NCI-H345 treated with DMSO at 0.1 percent for 48 hours (cell line): Measurements from ENCODE around the gene IKZF2.

Experiments used
- DNase-seq: peaks from one replicate; lab custom pipeline; 2025; ENCODE audit not compliant: unreplicated experiment; lab: John Stamatoyannopoulos, UW

Gene IKZF2

DNA sequence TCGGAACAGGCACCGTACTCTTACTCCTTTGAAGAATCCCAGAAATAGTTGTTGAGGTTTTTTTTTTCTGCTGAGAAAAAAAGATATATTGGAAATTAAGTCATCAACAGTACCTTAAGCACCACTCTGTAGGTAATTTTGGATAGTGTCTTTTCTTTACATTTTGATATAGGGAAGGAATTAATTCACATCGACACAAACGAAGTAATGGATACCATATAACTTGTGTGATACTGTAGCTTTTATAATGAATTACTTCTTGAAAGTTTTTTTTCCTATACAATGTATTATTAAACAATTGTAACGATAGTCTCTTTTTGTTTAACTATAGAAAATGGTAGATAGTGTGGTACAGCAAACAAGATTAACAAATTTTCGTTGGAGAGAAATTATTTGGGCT is 1.5 kb upstream of the IKZF2 start:
- no peak for DNase-seq

- peak; percentile 29 for DNase-seq
Observed at GRCh38 chr2:213152065-213152794, 818 bp upstream of the IKZF2 start.

- DNase-seq, result no peak
Observed at GRCh38 chr2:213150315-213151097, 906 bp downstream of the IKZF2 start.

GRCh38 chr2:213149949-213150314 is 1.5 kb downstream of the IKZF2 start:
- DNase-seq, result no peak

DNA sequence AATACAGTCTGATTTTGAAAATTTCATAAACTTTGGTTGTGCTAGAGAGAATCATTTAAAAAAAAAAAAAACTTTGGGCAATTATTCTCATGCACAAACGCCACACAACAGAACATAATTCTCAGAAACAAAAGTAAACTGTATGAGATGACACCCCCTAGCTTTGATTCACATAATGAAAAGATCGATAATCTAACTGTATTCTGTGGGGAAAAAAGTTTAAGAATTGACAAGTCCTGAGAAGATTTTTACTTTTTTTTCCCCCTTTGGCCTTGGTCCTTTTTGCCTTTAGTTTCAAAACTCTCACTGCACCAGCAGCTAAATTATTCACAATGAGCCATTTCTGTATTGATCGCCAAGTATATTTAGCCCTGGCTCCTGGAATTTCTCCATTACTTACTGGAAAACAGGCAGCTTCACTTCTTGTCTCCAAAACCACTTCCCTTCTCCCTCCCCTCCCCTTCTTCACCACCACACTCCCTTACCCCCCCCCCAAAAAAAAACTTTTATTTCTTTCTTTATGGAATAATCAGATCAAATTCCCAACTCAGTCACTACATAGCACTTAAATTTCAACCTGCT is 2.0 kb downstream of the IKZF2 start:
- no peak for DNase-seq

- DNase-seq, result no peak
Observed at GRCh38 chr2:213148572-213149261, 2.7 kb downstream of the IKZF2 start.

GRCh38 chr2:213147538-213147937 is 3.9 kb downstream of the IKZF2 start:
- no peak for DNase-seq

DNA sequence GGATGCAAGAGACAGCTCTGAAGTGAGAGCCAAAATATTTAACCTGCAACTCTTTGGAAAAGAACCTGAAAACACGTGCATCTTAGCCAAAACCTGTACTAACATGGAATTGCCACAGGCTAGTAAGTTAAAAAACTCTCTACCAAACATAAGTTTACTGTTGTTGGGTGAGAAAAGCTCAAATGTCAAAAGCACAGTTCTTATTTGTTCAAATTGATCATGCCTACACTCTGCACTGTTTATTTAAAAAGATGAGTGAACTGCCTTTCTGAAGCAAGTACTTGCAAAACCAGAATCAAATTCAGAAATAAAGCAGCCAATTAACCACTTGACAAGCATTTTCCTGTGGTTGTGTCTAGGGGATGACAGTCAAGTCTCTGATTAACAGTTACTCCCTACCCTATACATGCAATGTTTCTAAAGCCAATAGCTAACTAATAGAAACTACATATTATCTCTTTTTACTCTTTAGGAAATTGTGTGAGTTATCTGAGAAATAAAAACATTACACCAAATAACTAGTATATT is 5.6 kb downstream of the IKZF2 start:
- no peak for DNase-seq

DNA sequence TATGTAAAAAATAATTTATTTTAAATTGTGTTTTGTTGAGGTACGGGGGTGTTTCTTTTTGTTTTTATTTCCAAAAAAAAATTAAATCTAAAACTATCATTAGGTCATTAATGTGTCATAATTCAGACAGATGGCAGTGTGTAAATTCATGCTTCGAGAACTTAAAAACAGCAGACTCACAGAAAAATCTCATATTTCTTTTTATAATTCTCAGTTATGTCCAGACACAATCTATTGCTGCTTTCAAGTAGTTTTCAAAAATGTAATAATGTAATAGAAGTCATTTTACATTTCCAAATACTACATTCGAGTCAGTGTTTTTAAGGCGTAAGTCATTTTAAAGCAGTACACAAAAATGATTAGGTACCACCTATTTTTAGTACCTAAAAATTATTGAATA is 14.3 kb downstream of the IKZF2 start:
- DNase-seq, result no peak

- no peak for DNase-seq
Observed at GRCh38 chr2:213129311-213129710, 22.1 kb downstream of the IKZF2 start.

DNA sequence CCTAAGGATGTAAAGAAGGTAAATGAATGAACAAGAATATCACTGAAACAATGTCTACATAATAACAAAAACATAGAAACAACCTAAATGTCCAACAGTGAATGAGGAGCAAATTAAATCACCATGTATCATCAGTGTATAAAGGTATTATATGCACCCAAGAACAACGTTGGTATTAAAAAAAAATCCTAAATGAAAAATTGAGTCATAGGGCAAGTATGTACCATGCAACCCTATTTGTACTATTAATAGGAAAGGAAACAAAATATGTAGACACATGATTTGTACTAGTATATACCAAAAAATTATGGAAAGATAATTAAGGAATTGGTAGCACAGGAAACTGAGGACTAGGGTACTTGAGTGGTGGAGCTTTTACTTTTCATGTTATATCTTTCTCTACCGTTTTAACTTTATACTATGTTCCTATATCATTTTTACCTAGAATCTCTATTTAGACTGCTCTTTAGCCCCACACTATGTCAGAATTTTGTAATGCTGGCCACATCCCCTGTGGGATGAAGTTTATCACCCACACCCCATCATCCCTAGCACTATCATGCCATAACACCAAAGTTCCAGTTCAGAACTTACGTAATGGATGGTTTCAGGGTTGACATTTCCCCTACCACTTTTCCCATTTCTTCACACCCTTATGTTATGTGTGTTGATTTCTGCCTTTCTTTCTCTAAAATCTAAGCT is 25.6 kb downstream of the IKZF2 start:
- DNase-seq, result no peak

DNA sequence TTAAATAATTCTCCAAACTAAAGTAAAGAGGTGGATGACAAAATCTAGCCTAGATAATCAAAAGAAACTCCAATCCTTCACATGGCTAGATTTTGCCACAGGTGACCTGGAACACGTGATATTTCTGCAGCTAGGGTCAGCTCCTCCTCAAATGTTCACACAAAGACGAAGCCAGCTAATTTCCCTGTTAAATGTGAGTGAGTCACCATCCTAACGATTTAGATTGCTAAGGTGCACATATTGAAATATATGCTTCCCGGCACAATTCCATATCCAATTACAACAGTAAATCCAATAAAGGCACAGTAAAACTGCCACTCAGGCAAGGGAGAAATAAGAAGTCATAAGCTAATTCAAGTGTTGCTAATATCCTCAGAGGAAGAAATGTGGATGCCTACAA is 28.7 kb downstream of the IKZF2 start:
- no peak for DNase-seq

DNA sequence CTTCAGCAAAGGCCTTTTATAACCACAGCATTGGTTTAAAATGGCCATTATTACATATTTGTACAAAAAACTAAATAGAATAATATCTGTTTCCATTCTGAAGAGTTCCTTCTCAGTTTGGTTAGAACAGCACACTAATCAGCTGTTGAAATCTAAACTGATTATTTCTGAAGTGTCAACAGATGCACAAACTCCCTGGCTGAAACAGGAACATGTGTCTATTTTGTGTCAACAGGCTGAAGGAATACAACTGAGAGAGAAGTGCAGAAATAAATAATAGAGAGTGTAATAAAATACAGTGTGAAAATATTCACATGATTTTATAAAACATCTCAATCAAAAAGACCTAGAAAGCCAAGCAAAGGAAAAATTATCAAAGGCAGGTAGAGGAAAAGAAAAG is 29.7 kb downstream of the IKZF2 start:
- DNase-seq, result no peak

DNA sequence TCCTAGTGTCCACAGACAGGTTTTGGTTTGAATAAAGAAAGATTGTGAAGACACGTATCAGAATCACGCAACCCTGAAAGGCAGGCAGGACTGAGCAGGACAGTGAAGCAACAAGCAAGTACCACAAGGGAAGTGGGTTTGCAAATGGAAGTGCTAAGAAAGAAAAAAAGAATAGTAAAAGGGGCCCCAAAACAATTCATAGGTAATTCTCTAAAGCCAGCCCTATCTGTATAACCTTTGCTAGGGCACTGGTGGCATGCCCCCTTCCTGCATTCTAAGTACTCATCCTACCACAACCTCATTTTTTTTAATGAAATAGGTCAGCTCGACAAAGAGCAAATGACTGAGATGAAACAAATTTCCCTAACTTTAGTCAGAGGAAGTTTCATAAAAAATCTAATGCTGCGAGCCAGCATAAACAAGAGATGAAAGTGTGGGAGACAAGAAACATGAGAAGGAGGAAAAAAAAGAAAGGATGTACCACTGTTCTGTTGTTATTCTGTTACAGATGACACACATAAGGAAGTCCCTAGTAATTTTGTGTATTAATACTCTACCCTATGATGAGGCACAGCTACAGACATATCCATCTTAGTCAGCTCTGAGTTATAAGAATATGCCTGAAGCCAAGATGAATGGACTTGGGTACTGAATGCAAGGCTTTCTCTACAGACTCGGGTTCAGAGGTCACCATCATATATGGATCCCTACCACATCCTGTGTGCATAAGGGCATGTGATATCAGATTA is 32.2 kb downstream of the IKZF2 start:
- DNase-seq, result no peak

DNA sequence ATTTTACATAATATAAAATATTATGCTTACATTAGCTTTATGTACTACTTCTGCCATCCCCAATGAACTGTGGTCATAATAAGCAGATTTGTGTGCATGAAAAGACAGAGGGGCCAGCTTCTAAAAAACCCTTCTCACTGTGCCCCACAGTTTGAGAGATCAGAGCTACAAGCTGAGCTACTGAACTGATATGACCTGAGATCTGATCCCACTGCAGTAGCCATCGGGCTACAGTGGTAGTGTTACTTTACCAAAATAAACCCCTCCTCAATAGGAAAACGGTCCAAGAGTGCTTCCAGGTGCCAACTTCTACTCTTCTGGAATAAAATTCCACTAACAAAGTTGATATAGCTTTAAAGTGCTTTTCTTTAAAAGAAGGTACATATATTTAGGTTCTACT is 43.1 kb downstream of the IKZF2 start:
- no peak for DNase-seq

- DNase-seq, result no peak
Observed at GRCh38 chr2:213107728-213108127, 43.7 kb downstream of the IKZF2 start.

- DNase-seq, result no peak
Observed at GRCh38 chr2:213105212-213105611, 46.2 kb downstream of the IKZF2 start.

- DNase-seq, result no peak
Observed at GRCh38 chr2:213104903-213105202, 46.6 kb downstream of the IKZF2 start.

- DNase-seq, result no peak
Observed at GRCh38 chr2:213104092-213104902, 47.1 kb downstream of the IKZF2 start.
